Measurements from ENCODE around the gene HNRNPLL. TPM values are rescaled to one million over a fixed set of nuclear protein-coding genes. Genes with fewer than 3 reads are reported as not detected.

The HNRNPLL gene
- total RNA-seq, 1 experiment from 2014 or later: 73.8 TPM

GRCh38 chr2:38615237-38615636 lies 12.5 kb upstream of the HNRNPLL start:
- no peaks in the 10 kb centered on the region for H3K27me3 ChIP-seq (replicated peaks; ENCODE audit: insufficient read depth, low read depth, low read length, poor library complexity)
- BruUV-seq (replicated peaks): no TSS peak
- no peak for TF ChIP-seq EZH2 (IDR thresholded peaks at IDR 0.05; ENCODE audit: borderline replicate concordance, low read depth, low read length, poor library complexity, severe bottlenecking)
- TF ChIP-seq CTCF (conservative IDR thresholded peaks at IDR 0.05; ENCODE audit: low read depth, low read length): no peak
- H3K4me3 ChIP-seq (ENCODE audit: low read depth, low read length, poor library complexity, severe bottlenecking): no peak overlapping the region
- no peaks in the 10 kb centered on the region for H3K36me3 ChIP-seq (ENCODE audit: insufficient read depth, low read length, poor library complexity, severe bottlenecking)
- no peak for DNase-seq (ENCODE audit: low spot score)
- no peak overlapping the region for H3K27ac ChIP-seq (ENCODE audit: low read depth, low read length, poor library complexity, severe bottlenecking)
- intact Hi-C loops (cut with micrococcal nuclease; ENCODE audit: unreplicated experiment): no loop called here
- ChIA-PET CTCF (no interaction called here), POLR2A (ENCODE audit: low non-redundant PET) (no interaction called here)
- H3K9me3 ChIP-seq (ENCODE audit: low read depth, low read length, poor library complexity, severe bottlenecking): no peaks in the 10 kb centered on the region
- no peaks in the 10 kb centered on the region for H3K4me1 ChIP-seq (ENCODE audit: insufficient read depth, low read length, poor library complexity, severe bottlenecking)

- Histone ChIP-seq H3K4me3 (ENCODE audit: low read depth, low read length, poor library complexity, severe bottlenecking) (no peak overlapping the region), H3K36me3 (ENCODE audit: insufficient read depth, low read length, poor library complexity, severe bottlenecking) (no peaks in the 10 kb centered on the region), H3K27me3 (replicated peaks; ENCODE audit: insufficient read depth, low read depth, low read length, poor library complexity) (no peaks in the 10 kb centered on the region), H3K9me3 (ENCODE audit: low read depth, low read length, poor library complexity, severe bottlenecking) (no peaks in the 10 kb centered on the region), H3K4me1 (ENCODE audit: insufficient read depth, low read length, poor library complexity, severe bottlenecking) (no peaks in the 10 kb centered on the region), H3K27ac (ENCODE audit: low read depth, low read length, poor library complexity, severe bottlenecking) (no peak overlapping the region)
- POLR2A ChIA-PET (ENCODE audit: low non-redundant PET): no interaction called here
- CTCF ChIA-PET: interaction anchor here (1.2 kb wide), 1 partner anchor 32 kb away, joined by 3 read pairs; no protein-coding TSS in a partner anchor
- no TSS peak for BruUV-seq (replicated peaks)
- DNase-seq (ENCODE audit: low spot score): no peak
- TF ChIP-seq CTCF (conservative IDR thresholded peaks at IDR 0.05; ENCODE audit: low read depth, low read length) (no peak), EZH2 (IDR thresholded peaks at IDR 0.05; ENCODE audit: borderline replicate concordance, low read depth, low read length, poor library complexity, severe bottlenecking) (no peak)
- intact Hi-C loops (cut with micrococcal nuclease; ENCODE audit: unreplicated experiment): no loop called here
Observed at GRCh38 chr2:38613849-38614213, 11.1 kb upstream of the HNRNPLL start.

GRCh38 chr2:38613126-38613848 lies 10.6 kb upstream of the HNRNPLL start:
- H3K27me3 ChIP-seq (replicated peaks; ENCODE audit: insufficient read depth, low read depth, low read length, poor library complexity): no peaks in the 10 kb centered on the region
- CTCF ChIA-PET: interaction anchor here (1.2 kb wide), 1 partner anchor 31 kb away, joined by 3 read pairs; no protein-coding TSS in a partner anchor
- DNase-seq (ENCODE audit: low spot score): no peak
- no peaks in the 10 kb centered on the region for H3K4me1 ChIP-seq (ENCODE audit: insufficient read depth, low read length, poor library complexity, severe bottlenecking)
- TF ChIP-seq EZH2 (IDR thresholded peaks at IDR 0.05; ENCODE audit: borderline replicate concordance, low read depth, low read length, poor library complexity, severe bottlenecking) (no peak), CTCF (conservative IDR thresholded peaks at IDR 0.05; ENCODE audit: low read depth, low read length) (no peak)
- no peak overlapping the region for H3K27ac ChIP-seq (ENCODE audit: low read depth, low read length, poor library complexity, severe bottlenecking)
- intact Hi-C loops (cut with micrococcal nuclease; ENCODE audit: unreplicated experiment): no loop called here
- H3K4me3 ChIP-seq (ENCODE audit: low read depth, low read length, poor library complexity, severe bottlenecking): no peak overlapping the region
- H3K36me3 ChIP-seq (ENCODE audit: insufficient read depth, low read length, poor library complexity, severe bottlenecking): no peaks in the 10 kb centered on the region
- POLR2A ChIA-PET (ENCODE audit: low non-redundant PET): no interaction called here
- H3K9me3 ChIP-seq (ENCODE audit: low read depth, low read length, poor library complexity, severe bottlenecking): no peaks in the 10 kb centered on the region
- no TSS peak for BruUV-seq (replicated peaks)
